KMS-11 (cell line): ENCODE results near the gene TAS1R1.
A peak's percentile ranks its signal among the peaks of the same experiment; 100 is the strongest.
"Not testable (repeated sequence)": the region's sequence is repeated elsewhere in the genome, so short reads cannot be mapped to it uniquely, and the experiment has no call there.

Experiments
- H2AFZ ChIP-seq: fragments of 200-600 bp; sonication (generic); 2 replicates; pipeline ENCODE4 v1.6.1; 2016; ENCODE audit warnings: antibody characterized with exemption, mixed run types, low read depth
- H3K27ac ChIP-seq: fragments of 200-600 bp; sonication (generic); 2 replicates; pipeline ENCODE4 v1.6.1; 2016; ENCODE audit warnings: mild to moderate bottlenecking, mixed run types
- H3K27me3 ChIP-seq: fragments of 200-600 bp; sonication (generic); 2 replicates; pipeline ENCODE4 v1.6.1; 2017; ENCODE audit warnings: mild to moderate bottlenecking, low read depth, mixed run types, moderate library complexity; ENCODE audit not compliant: insufficient read depth
- H3K36me3 ChIP-seq: fragments of 200-600 bp; sonication (generic); 2 replicates; pipeline ENCODE4 v1.6.1; 2017; ENCODE audit warnings: mild to moderate bottlenecking, mixed run types; ENCODE audit not compliant: insufficient read depth
- H3K4me1 ChIP-seq: fragments of 200-600 bp; sonication (generic); 2 replicates; pipeline ENCODE4 v1.6.1; 2016; ENCODE audit warnings: mild to moderate bottlenecking, low read depth, mixed run types; ENCODE audit not compliant: poor library complexity, severe bottlenecking
- H3K4me2 ChIP-seq: fragments of 200-600 bp; sonication (generic); 2 replicates; pipeline ENCODE4 v1.7.0; 2016; ENCODE audit warnings: mild to moderate bottlenecking, mixed run types
- H3K4me3 ChIP-seq: fragments of 200-600 bp; sonication (generic); IDR thresholded peaks from 2 replicates; pipeline ENCODE4 v1.6.1; 2017; ENCODE audit warnings: low read depth, low read length, mixed read lengths; ENCODE audit not compliant: insufficient read depth
- H3K79me2 ChIP-seq: fragments of 200-600 bp; sonication (generic); 2 replicates; pipeline ENCODE4 v1.6.1; 2016; ENCODE audit warnings: low read depth, mixed run types; ENCODE audit not compliant: insufficient read depth
- H3K9ac ChIP-seq: fragments of 200-600 bp; sonication (generic); 2 replicates; pipeline ENCODE4 v1.6.1; 2016; ENCODE audit warnings: mild to moderate bottlenecking, mixed run types
- H4K20me1 ChIP-seq: fragments of 200-600 bp; sonication (generic); 2 replicates; pipeline ENCODE4 v1.6.1; 2016; ENCODE audit warnings: mild to moderate bottlenecking, mixed run types; ENCODE audit not compliant: insufficient read depth
- TF ChIP-seq, protein P1 (sequence below): fragments of 200-600 bp; sonication (generic); conservative IDR thresholded peaks from 2 replicates; pipeline ENCODE4 v1.6.1; 2017; ENCODE audit warnings: low read depth, mild to moderate bottlenecking, antibody characterized with exemption, low read length, moderate library complexity, mixed read lengths

The TAS1R1 gene

DNA sequence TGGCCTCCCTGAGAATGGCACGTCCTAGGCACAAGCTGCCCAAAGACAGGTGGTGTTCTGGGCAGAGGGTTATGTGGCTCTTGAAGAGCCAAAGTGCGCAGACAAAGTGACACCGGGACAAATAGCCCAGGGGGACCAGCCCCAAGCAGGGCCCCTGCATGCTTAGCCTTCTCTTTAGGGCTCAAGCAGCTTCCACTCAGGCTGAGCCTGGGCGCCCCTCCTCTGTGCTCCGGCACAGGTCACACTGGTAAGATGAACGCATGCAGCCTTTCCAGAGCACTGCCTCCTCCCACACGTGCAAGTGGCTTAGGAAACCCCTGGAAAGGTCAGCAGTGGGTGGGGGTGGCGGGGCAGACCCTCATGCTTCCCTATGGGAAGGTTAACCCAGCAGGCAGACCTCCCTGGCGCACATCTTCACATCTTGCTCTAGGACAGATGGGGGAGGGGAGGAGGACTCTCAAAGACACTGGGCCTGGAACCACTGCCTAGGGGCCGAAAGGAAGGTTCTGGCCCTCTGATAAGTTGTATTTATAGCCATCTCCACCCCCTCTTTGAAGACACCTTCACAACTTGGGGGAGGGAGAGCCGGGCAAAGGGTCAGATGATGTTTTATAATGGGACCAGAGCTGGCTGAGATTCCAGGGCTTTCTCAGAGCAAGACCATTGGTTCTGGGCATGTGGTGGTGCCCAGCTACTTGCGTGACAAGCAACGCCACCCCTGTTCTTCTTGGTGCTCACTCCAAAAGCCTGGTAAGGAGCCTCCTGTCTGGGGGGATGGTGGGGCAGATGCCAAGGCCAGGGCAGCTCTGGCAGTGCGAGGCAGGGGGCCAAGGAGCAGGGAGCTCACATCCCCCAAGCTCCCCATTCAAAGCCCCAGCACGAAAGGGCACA lies 42.0 kb downstream of the TAS1R1 start:
- H3K27ac ChIP-seq: no peak overlapping the region
- peaks cover 28% of the 10 kb centered on the region; the same call in 1 of the 2 replicates for H4K20me1 ChIP-seq
- TF ChIP-seq, protein P1, sequence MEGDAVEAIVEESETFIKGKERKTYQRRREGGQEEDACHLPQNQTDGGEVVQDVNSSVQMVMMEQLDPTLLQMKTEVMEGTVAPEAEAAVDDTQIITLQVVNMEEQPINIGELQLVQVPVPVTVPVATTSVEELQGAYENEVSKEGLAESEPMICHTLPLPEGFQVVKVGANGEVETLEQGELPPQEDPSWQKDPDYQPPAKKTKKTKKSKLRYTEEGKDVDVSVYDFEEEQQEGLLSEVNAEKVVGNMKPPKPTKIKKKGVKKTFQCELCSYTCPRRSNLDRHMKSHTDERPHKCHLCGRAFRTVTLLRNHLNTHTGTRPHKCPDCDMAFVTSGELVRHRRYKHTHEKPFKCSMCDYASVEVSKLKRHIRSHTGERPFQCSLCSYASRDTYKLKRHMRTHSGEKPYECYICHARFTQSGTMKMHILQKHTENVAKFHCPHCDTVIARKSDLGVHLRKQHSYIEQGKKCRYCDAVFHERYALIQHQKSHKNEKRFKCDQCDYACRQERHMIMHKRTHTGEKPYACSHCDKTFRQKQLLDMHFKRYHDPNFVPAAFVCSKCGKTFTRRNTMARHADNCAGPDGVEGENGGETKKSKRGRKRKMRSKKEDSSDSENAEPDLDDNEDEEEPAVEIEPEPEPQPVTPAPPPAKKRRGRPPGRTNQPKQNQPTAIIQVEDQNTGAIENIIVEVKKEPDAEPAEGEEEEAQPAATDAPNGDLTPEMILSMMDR: no peak

DNA sequence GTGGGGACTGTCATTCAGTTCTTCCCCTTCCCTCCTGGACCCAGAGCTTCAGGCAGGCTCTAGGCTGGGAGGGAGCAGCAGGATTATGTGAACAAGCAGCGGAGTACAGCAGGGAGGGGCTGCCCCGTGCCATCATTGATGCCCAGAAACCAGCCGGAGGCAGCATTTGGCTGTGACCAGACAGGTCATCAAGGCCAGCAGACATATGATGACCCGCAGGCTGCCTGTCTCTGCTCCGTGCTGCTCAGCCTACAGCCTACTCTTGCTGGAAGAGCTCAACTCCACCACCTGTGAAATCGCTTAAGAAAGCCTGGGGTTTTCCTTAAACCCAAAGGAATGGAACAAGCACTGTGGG lies 42.6 kb downstream of the TAS1R1 start:
- Histone ChIP-seq H3K4me3 (no peak overlapping the region), H3K79me2 (peaks cover 64% of the 10 kb centered on the region), H3K27ac (no peak overlapping the region), H3K36me3 (peaks cover 11% of the 10 kb centered on the region; the same call in 1 of the 2 replicates), H3K4me1 (peaks cover 21% of the 10 kb centered on the region), H3K27me3 (no peaks in the 10 kb centered on the region), H3K4me2 (no peak overlapping the region), H2AFZ (no peak overlapping the region), H3K9ac (no peak overlapping the region), H4K20me1 (peaks cover 28% of the 10 kb centered on the region; the same call in 1 of the 2 replicates)
- TF ChIP-seq, protein P1: no peak

More for the DNA sequence above, 42.0 kb downstream of the TAS1R1 start:
- Histone ChIP-seq H3K4me1 (peaks cover 21% of the 10 kb centered on the region), H3K4me3 (no peak overlapping the region), H3K27me3 (no peaks in the 10 kb centered on the region), H3K9ac (no peak overlapping the region), H3K79me2 (peaks cover 61% of the 10 kb centered on the region), H2AFZ (no peak overlapping the region), H3K4me2 (no peak overlapping the region), H3K36me3 (peaks cover 11% of the 10 kb centered on the region; the same call in 1 of the 2 replicates)

DNA sequence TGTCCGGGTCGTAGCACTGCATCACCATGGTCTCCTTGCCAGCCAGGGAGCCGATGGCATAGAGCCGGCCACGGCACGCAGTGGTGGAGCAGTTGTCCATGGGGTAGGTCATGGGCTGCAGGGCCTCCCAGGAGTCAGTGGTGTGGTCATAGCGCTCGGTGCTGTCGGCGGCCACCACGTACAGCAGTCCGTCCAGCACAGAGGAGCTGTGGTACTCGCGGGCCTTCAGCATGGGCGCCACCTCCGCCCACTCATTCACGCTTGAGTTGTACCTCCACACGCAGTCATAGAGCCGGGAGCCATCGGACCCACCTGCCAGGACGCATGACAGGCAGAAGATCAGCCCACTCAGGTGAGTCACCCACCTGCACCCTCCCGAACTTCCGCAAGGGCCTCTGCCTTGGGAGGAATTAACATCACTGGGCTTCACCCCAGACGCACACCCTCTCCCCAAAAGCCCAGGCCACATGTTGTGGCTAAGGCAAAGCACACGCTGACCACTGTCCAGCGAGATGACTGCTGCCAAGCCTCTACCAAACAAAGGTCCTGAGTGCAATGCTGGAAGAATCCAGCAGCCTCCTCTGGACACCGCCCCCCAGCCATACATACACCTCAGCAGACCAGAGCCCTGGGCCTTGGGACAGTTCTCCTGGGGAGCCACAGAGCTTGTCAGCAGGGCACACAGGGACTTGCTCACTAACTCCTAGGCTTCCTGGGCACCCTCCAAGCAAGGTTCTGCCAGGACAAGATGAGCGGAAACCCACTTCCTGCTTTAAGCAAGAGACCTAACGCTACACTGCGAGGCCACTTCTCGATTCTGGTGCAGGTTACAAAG lies 44.3 kb downstream of the TAS1R1 start:
- Histone ChIP-seq H2AFZ (no peak overlapping the region), H3K9ac (no peak overlapping the region), H4K20me1 (peaks cover 28% of the 10 kb centered on the region; the same call in 1 of the 2 replicates), H3K79me2 (peaks cover 64% of the 10 kb centered on the region), H3K27ac (no peak overlapping the region), H3K4me3 (no peak overlapping the region), H3K4me1 (peaks cover 29% of the 10 kb centered on the region), H3K36me3 (peaks cover 11% of the 10 kb centered on the region; the same call in 1 of the 2 replicates), H3K4me2 (peak overlapping the region; percentile 100; the same call in 1 of the 2 replicates), H3K27me3 (no peaks in the 10 kb centered on the region)
- TF ChIP-seq, protein P1: no peak

DNA sequence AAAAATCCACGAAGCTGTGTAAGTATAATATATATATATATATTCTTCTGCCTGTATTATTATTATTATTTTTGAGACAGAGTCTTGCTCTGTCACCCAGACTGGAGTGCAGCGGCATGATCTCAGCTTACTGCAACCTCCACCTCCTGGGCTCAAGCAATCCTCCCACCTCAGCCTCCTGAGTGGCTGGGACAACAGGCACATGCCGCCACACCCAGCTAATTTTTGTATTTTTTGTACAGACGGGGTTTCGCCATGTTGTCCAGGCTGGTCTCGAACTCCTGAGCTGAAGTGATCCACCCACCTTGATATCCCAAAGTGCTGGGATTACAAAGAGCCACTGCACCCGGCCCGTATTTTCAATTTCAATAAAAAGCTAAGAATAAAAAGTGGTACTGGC lies 44.9 kb downstream of the TAS1R1 start:
- H3K9ac ChIP-seq: peak overlapping the region; percentile 88; the same call in 1 of the 2 replicates
- H3K4me1 ChIP-seq: peaks cover 30% of the 10 kb centered on the region
- H3K4me2 ChIP-seq: peak overlapping the region; percentile 100
- H3K27me3 ChIP-seq, H2AFZ ChIP-seq, H3K36me3 ChIP-seq: not testable (repeated sequence)
- peak overlapping the region; percentile 92; the same call in 1 of the 2 replicates for H3K27ac ChIP-seq
- peaks cover 64% of the 10 kb centered on the region for H3K79me2 ChIP-seq
- H3K4me3 ChIP-seq: peak overlapping the region; percentile 83
- H4K20me1 ChIP-seq: peaks cover 28% of the 10 kb centered on the region; the same call in 1 of the 2 replicates
